ENCODE data around the gene DFFB.

DFFB gene

DNA sequence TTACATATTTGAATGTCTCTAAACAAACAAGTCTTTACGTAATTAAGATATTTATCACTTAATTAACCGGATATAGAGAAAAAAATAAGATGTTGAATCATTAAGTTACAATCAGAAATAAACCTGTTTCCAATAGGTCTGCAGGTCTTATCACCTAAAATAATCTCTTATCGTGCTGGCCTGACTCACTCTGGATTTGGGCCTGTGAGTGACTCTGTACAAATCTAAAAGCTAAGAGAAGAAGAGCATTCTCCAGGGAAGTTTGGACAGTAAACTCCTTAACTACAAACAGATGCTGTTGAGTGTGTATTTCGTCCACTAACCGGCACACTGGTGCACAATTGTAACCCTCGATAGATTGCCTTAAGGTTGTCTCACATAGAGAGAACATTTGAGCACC lies 25.6 kb upstream of the DFFB start:
- DNase-seq (ENCODE audit: low read depth) = no peak
- no peak for TF ChIP-seq CTCF (conservative IDR thresholded peaks at IDR 0.05; ENCODE audit: low read depth, low read length)
- H3K4me3 ChIP-seq (ENCODE audit: low read length) = no peak overlapping the region

GRCh38 chr1:3834701-3835100 lies 22.6 kb upstream of the DFFB start:
- no peak for DNase-seq (ENCODE audit: low read depth)
- H3K4me3 ChIP-seq (ENCODE audit: low read length) = no peak overlapping the region
- TF ChIP-seq CTCF (conservative IDR thresholded peaks at IDR 0.05; ENCODE audit: low read depth, low read length) = no peak

GRCh38 chr1:3836421-3836820 lies 20.9 kb upstream of the DFFB start:
- no peak for TF ChIP-seq CTCF (conservative IDR thresholded peaks at IDR 0.05; ENCODE audit: low read depth, low read length)
- no peak overlapping the region for H3K4me3 ChIP-seq (ENCODE audit: low read length)
- no peak for DNase-seq (ENCODE audit: low read depth)

GRCh38 chr1:3837200-3837599 lies 20.1 kb upstream of the DFFB start:
- DNase-seq (ENCODE audit: low read depth) = no peak
- H3K4me3 ChIP-seq (ENCODE audit: low read length) = no peak overlapping the region
- no peak for TF ChIP-seq CTCF (conservative IDR thresholded peaks at IDR 0.05; ENCODE audit: low read depth, low read length)

- TF ChIP-seq CTCF (conservative IDR thresholded peaks at IDR 0.05; ENCODE audit: low read depth, low read length) = no peak
- DNase-seq (ENCODE audit: low read depth) = no peak
- H3K4me3 ChIP-seq (ENCODE audit: low read length) = no peak overlapping the region
These were observed 19.6 kb upstream of the DFFB start for GRCh38 chr1:3837685-3838084.

- TF ChIP-seq CTCF (conservative IDR thresholded peaks at IDR 0.05; ENCODE audit: low read depth, low read length) = no peak
- no peak for DNase-seq (ENCODE audit: low read depth)
- no peak overlapping the region for H3K4me3 ChIP-seq (ENCODE audit: low read length)
These were observed 18.5 kb upstream of the DFFB start for GRCh38 chr1:3838788-3839187.

GRCh38 chr1:3841491-3841890 lies 15.8 kb upstream of the DFFB start:
- no peak overlapping the region for H3K4me3 ChIP-seq (ENCODE audit: low read length)
- TF ChIP-seq CTCF (conservative IDR thresholded peaks at IDR 0.05; ENCODE audit: low read depth, low read length) = no peak
- DNase-seq (ENCODE audit: low read depth) = no peak

Measured in retinal pigment epithelial cell (primary cell).